ENCODE data around the gene SORCS2. TPM values are rescaled to one million over a fixed set of nuclear protein-coding genes. Genes with fewer than 3 reads are reported as not detected.

The SORCS2 gene
- total and polyA plus RNA-seq, 2 of the 13 experiments (the other 11 are each of a cell fraction or from before 2014, with no cell fraction given): 0.82 to 1.0 TPM

- no peak for TF ChIP-seq ZBTB40 (IDR thresholded peaks at IDR 0.05)
- no peak for TF ChIP-seq ZBTB40 (CRISPR knock-in tag; IDR thresholded peaks at IDR 0.05)
- no peak for TF ChIP-seq MEIS1 (CRISPR knock-in tag; IDR thresholded peaks at IDR 0.05; ENCODE audit: borderline replicate concordance)
- TF ChIP-seq ZMAT3 (CRISPR knock-in tag; conservative IDR thresholded peaks at IDR 0.05): no peak
- TF ChIP-seq HIVEP1 (CRISPR knock-in tag; IDR thresholded peaks at IDR 0.05): no peak
- no peak for TF ChIP-seq PAWR (CRISPR knock-in tag; IDR thresholded peaks at IDR 0.05; ENCODE audit: borderline replicate concordance)
- no peak for TF ChIP-seq GMEB2 (CRISPR knock-in tag; IDR thresholded peaks at IDR 0.05; ENCODE audit: low read depth)
- no peak for TF ChIP-seq TOPORS (CRISPR knock-in tag; IDR thresholded peaks at IDR 0.05)
- no peak for TF ChIP-seq ZMYM2 (CRISPR knock-in tag; IDR thresholded peaks at IDR 0.05)
- TF ChIP-seq ZNF136 (CRISPR knock-in tag; IDR thresholded peaks at IDR 0.05; ENCODE audit: low read depth): no peak
- TF ChIP-seq ZNF441 (CRISPR knock-in tag; IDR thresholded peaks at IDR 0.05; ENCODE audit: borderline replicate concordance): no peak
Measured at GRCh38 chr4:7480423-7480822, 288.1 kb downstream of the SORCS2 start (continued).
